B cell (primary cell): ENCODE data around the gene COLQ. TPM values are rescaled to one million over a fixed set of nuclear protein-coding genes. Genes with fewer than 3 reads are reported as not detected.

Experiments
- ATAC-seq: fragments of 200-7000 bp; cut with Tn5 transposase; one replicate; pipeline ENCODE4 v1.10.0; 2021; ENCODE audit warnings: low read depth, mild to moderate bottlenecking, moderate number of reproducible peaks, moderate library complexity
- CTCF ChIA-PET: fragments of 350-600 bp; sonication (Branson Sonifier 250); formaldehyde crosslinking; loops from one replicate; lab custom pipeline; 2021; ENCODE audit warnings: antibody characterized with exemption, inconsistent platforms; lab: Charles Lee
- POLR2A ChIA-PET: fragments of 350-600 bp; sonication (Branson Sonifier 250); formaldehyde crosslinking; loops from one replicate; lab custom pipeline; 2021; ENCODE audit warnings: antibody characterized with exemption; lab: Charles Lee
- DNase-seq: peaks from one replicate; pipeline ENCODE4 v3.0.0; 2013
- H2AFZ ChIP-seq: 2 replicates; pipeline ENCODE4 v1.6.1; 2012; ENCODE audit warnings: mild to moderate bottlenecking, low read depth, low read length; ENCODE audit not compliant: insufficient read depth, poor library complexity, severe bottlenecking
- H3K27ac ChIP-seq, 2 donors: 1 replicate in 1 of 2; 2 replicates in 1 of 2; pipeline ENCODE4 v1.5.1; 2012 to 2013; ENCODE audit warnings: low read length in 2 of 2, mild to moderate bottlenecking in 2 of 2, moderate library complexity in 1 of 2
- H3K27me3 ChIP-seq, 4 experiments: fragments of 200-600 bp in 1 of 4; sonication (generic) in 1 of 4; replicated peaks in 1 of 4; 1 replicate in 2 of 4; 2 replicates in 2 of 4; pipeline versions ENCODE4 v1.6.1 to v1.7.0; 2013 to 2016; ENCODE audit warnings: low read length in 3 of 4, mild to moderate bottlenecking in 2 of 4, mixed read lengths in 1 of 4, moderate library complexity in 1 of 4; ENCODE audit not compliant: insufficient read depth in 4 of 4, control insufficient read depth in 3 of 4; ENCODE audit errors: control extremely low read depth in 1 of 4
- H3K36me3 ChIP-seq, 2 experiments: replicated peaks in 1 of 2; 1 replicate in 1 of 2; 2 replicates in 1 of 2; pipeline versions ENCODE4 v1.6.1 to v1.7.1; 2013; ENCODE audit warnings: low read length in 1 of 2; ENCODE audit not compliant: insufficient read depth in 2 of 2, control insufficient read depth in 1 of 2; ENCODE audit errors: control extremely low read depth in 1 of 2, extremely low read depth in 1 of 2
- H3K4me1 ChIP-seq, 2 donors: fragments of 200-600 bp in 1 of 2; sonication (generic) in 1 of 2; 1 replicate in 1 of 2; 2 replicates in 1 of 2; pipeline versions ENCODE4 v1.5.1 to v1.6.1; 2013 to 2017; ENCODE audit warnings: low read length in 2 of 2; ENCODE audit not compliant: control insufficient read depth in 2 of 2, insufficient read depth in 2 of 2
- H3K4me2 ChIP-seq: replicated peaks from 2 replicates; pipeline ENCODE3; 2012; ENCODE audit warnings: mild to moderate bottlenecking, low read depth, low read length; ENCODE audit not compliant: poor library complexity, severe bottlenecking
- H3K4me3 ChIP-seq, 5 experiments: fragments of 200-600 bp in 1 of 5; sonication (generic) in 1 of 5; 1 replicate in 3 of 5; 2 replicates in 2 of 5; pipeline versions ENCODE4 v1.5.1 to v1.7.0; 2011 to 2016; ENCODE audit warnings: low read length in 4 of 5, mild to moderate bottlenecking in 4 of 5, low read depth in 2 of 5, control low read depth in 1 of 5, moderate library complexity in 1 of 5; ENCODE audit not compliant: insufficient read depth in 1 of 5; ENCODE audit errors: control extremely low read depth in 1 of 5, extremely low read depth in 1 of 5
- H3K79me2 ChIP-seq: fragments of 200-600 bp; sonication (generic); one replicate; pipeline ENCODE4 v1.6.0; 2016; ENCODE audit warnings: low read length; ENCODE audit not compliant: control insufficient read depth, insufficient read depth
- H3K9ac ChIP-seq: fragments of 200-600 bp; sonication (generic); 2 replicates; pipeline ENCODE4 v1.6.1; 2017; ENCODE audit warnings: mild to moderate bottlenecking, low read length, moderate library complexity
- H3K9me3 ChIP-seq, 3 donors: one replicate each; pipeline versions ENCODE4 v1.6.1 to v1.7.1; 2013; ENCODE audit warnings: low read length in 2 of 3; ENCODE audit not compliant: control insufficient read depth in 2 of 3, insufficient read depth in 1 of 3; ENCODE audit errors: control extremely low read depth in 1 of 3
- H4K20me1 ChIP-seq: 2 replicates; pipeline ENCODE4 v1.6.0; 2012; ENCODE audit warnings: mild to moderate bottlenecking, low read length; ENCODE audit not compliant: insufficient read depth, control insufficient read depth, poor library complexity, severe bottlenecking
- H3K27ac Mint-ChIP-seq: one replicate; pipeline ENCODE4 v1.8.0; 2021; ENCODE audit warnings: mixed read lengths
- H3K27me3 Mint-ChIP-seq: one replicate; pipeline ENCODE4 v1.8.0; 2021; ENCODE audit warnings: mixed read lengths
- H3K4me1 Mint-ChIP-seq: one replicate; pipeline ENCODE4 v1.8.0; 2021; ENCODE audit warnings: mixed read lengths
- H3K4me3 Mint-ChIP-seq: one replicate; pipeline ENCODE4 v1.8.0; 2021; ENCODE audit warnings: mixed read lengths
- H3K9me3 Mint-ChIP-seq: one replicate; pipeline ENCODE4 v1.8.0; 2022; ENCODE audit warnings: mixed read lengths; ENCODE audit not compliant: insufficient read depth
- EZH2 ChIP-seq: IDR thresholded peaks from 2 replicates; pipeline ENCODE4 v1.6.1; 2012; ENCODE audit warnings: borderline replicate concordance, low read depth, mild to moderate bottlenecking, moderate library complexity, low read length; ENCODE audit not compliant: insufficient read depth, poor library complexity, severe bottlenecking
- WGBS: methylation state at CpG from one replicate; pipeline ENCODE4 v1.1.5; 2013; ENCODE audit warnings: missing lambda C conversion rate; ENCODE audit not compliant: insufficient coverage; 5-methylcytosine and 5-hydroxymethylcytosine counted together
- intact Hi-C: fragments of 100-400 bp; cut with micrococcal nuclease; formaldehyde crosslinking; loops from one replicate; pipeline ENCODE4 v1.10.0; 2022
- polyA plus RNA-seq: library from polyadenylated mRNA; depleted of rRNA; stranded (reverse); fragments of >200 nt; gene quantifications from 2 replicates; pipeline ENCODE4 v1.2.3, GENCODE V29; 2012
- total RNA-seq, 2 donors: library from RNA; stranded (reverse); fragments of 120-200 nt in 1 of 2; gene quantifications; 1 replicate in 1 of 2; 2 replicates in 1 of 2; pipeline versions ENCODE4 v1.2.3 to v1.2.4, GENCODE V29; 2013 to 2022
- TF ChIP-seq, protein P1 (sequence below): fragments of 200-600 bp; IDR thresholded peaks from one replicate; pipeline ENCODE4 v1.8.0; 2022; ENCODE audit warnings: antibody characterized with exemption, mild to moderate bottlenecking

Gene COLQ
- total and polyA plus RNA-seq, 2 donors (not counting 1 experiment from before 2014, with no cell fraction given), result 1.9 to 2.5 TPM

DNA sequence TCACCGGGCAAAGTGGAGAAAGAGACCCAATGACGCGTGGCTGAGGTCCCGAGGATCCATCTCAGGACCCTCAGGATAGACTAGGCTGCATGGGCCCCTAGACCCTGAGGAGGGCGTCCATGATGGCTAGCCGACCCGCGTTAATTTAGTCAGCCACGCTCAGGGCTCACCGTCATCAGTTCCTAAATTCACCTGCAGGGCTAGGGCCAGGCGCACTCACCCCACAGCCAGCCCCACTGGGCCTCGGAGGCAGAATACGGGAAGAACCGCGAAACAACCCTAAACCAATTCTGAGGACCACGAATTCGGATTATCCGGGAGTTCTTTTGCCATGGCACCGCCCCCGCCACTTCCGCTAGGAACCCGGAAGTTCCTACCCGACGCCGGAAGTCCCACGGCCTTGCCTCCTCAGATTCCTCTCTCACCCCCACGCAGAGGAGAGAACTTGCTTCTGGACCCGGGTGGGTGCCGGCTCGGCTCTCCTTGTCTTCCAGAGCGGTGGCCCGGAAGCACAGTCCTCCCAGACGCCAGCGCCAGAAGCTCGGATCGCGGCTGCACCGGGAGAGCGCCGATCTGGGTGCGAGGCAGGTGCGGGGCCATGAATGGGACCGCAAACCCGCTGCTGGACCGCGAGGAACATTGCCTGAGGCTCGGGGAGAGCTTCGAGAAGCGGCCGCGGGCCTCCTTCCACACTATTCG is 94.2 kb downstream of the COLQ start, which contains the start of the genes EAF1 and METTL6:
Gene EAF1 (plus strand): TSS at position 417 of the 699 bp plus-strand sequence. CDS start 182 bp downstream, at position 599.
Gene METTL6 (minus strand): TSS at position 363 of the 699 bp plus-strand sequence. CDS start 1,033 bp downstream, outside the sequence.
- Mint-ChIP-seq H3K27ac (peak within 1 kb of the TSS; percentile 92), H3K4me1 (peaks cover 45% of the 10 kb centered on the region), H3K27me3 (no peaks in the 10 kb centered on the region), H3K9me3 (no peaks in the 10 kb centered on the region), H3K4me3 (peak within 1 kb of the TSS; percentile 95)
- H2AFZ ChIP-seq, result peak within 1 kb of the TSS; percentile 96
- H4K20me1 ChIP-seq, result no peaks in the 10 kb centered on the region
- ChIA-PET CTCF (interaction anchor here (1.5 to 1.8 kb wide), 2 partner anchors 23 to 130 kb away, joined by 8 to 9 read pairs; no protein-coding TSS in a partner anchor), POLR2A (no interaction called here)
- H3K27ac ChIP-seq, result peak within 1 kb of the TSS; percentile 75 to 85
- intact Hi-C loops, result loop anchor here (1.0 to 10.0 kb wide), 6 partner anchors 49 to 837 kb away; partner anchors contain the start of genes BTD, CAPN7, CCDC174 and DPH3
- peak; percentile 88 for DNase-seq
- H3K4me1 ChIP-seq, result peaks cover 19 to 28% of the 10 kb centered on the region in 2 donors
- ATAC-seq, result peak; percentile 89
- H3K4me2 ChIP-seq, result peak within 1 kb of the TSS; percentile 81
- TF ChIP-seq, protein P1, sequence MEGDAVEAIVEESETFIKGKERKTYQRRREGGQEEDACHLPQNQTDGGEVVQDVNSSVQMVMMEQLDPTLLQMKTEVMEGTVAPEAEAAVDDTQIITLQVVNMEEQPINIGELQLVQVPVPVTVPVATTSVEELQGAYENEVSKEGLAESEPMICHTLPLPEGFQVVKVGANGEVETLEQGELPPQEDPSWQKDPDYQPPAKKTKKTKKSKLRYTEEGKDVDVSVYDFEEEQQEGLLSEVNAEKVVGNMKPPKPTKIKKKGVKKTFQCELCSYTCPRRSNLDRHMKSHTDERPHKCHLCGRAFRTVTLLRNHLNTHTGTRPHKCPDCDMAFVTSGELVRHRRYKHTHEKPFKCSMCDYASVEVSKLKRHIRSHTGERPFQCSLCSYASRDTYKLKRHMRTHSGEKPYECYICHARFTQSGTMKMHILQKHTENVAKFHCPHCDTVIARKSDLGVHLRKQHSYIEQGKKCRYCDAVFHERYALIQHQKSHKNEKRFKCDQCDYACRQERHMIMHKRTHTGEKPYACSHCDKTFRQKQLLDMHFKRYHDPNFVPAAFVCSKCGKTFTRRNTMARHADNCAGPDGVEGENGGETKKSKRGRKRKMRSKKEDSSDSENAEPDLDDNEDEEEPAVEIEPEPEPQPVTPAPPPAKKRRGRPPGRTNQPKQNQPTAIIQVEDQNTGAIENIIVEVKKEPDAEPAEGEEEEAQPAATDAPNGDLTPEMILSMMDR, result peak; percentile 56
- TF ChIP-seq EZH2, result no peak
- peak within 1 kb of the TSS; percentile 99 for H3K9ac ChIP-seq
- under 1% methylated on average over 52 of the region's 52 CpGs for WGBS
- no peaks in the 10 kb centered on the region for H3K9me3 ChIP-seq
- peak within 1 kb of the TSS; percentile 88 to 99 (median 94) for H3K4me3 ChIP-seq
- H3K27me3 ChIP-seq, result no peaks in the 10 kb centered on the region
- peaks cover 53% of the 10 kb centered on the region for H3K79me2 ChIP-seq
- H3K36me3 ChIP-seq, result peaks cover 6 to 42% of the 10 kb centered on the region in 2 experiments
